ENCODE measurements around the gene COL9A1.

Gene COL9A1

GRCh38 chr6:70252604-70253003 is 50.3 kb downstream of the COL9A1 start:
- Histone ChIP-seq H3K4me1 (no peaks in the 10 kb centered on the region), H3K27ac (no peak overlapping the region), H3K36me3 (no peaks in the 10 kb centered on the region), H3K9me3 (no peaks in the 10 kb centered on the region), H3K27me3 (no peaks in the 10 kb centered on the region), H3K4me3 (no peak overlapping the region)
- DNase-seq: no peak
- intact Hi-C loops (cut with DNase I; ENCODE audit: low total_unique reads): no loop called here
- no peak for TF ChIP-seq CTCF (IDR thresholded peaks at IDR 0.05)

- H3K4me1 ChIP-seq: no peaks in the 10 kb centered on the region
- no peaks in the 10 kb centered on the region for H3K36me3 ChIP-seq
- DNase-seq: no peak
- no peak for TF ChIP-seq CTCF (IDR thresholded peaks at IDR 0.05)
- no peaks in the 10 kb centered on the region for H3K27me3 ChIP-seq
- no peak overlapping the region for H3K27ac ChIP-seq
- no peak overlapping the region for H3K4me3 ChIP-seq
- intact Hi-C loops (cut with DNase I; ENCODE audit: low total_unique reads): no loop called here
- no peaks in the 10 kb centered on the region for H3K9me3 ChIP-seq
Measured at GRCh38 chr6:70246118-70246517, 56.8 kb downstream of the COL9A1 start.

- Histone ChIP-seq H3K4me1 (no peaks in the 10 kb centered on the region), H3K9me3 (no peaks in the 10 kb centered on the region), H3K27ac (no peak overlapping the region), H3K27me3 (no peaks in the 10 kb centered on the region), H3K4me3 (no peak overlapping the region), H3K36me3 (no peaks in the 10 kb centered on the region)
- no peak for DNase-seq
- intact Hi-C loops (cut with DNase I; ENCODE audit: low total_unique reads): no loop called here
- no peak for TF ChIP-seq CTCF (IDR thresholded peaks at IDR 0.05)
Measured at GRCh38 chr6:70241991-70242420, 60.9 kb downstream of the COL9A1 start.

GRCh38 chr6:70241031-70241430 is 61.9 kb downstream of the COL9A1 start:
- intact Hi-C loops (cut with DNase I; ENCODE audit: low total_unique reads): no loop called here
- no peak for DNase-seq
- Histone ChIP-seq H3K36me3 (no peaks in the 10 kb centered on the region), H3K27ac (no peak overlapping the region), H3K9me3 (no peaks in the 10 kb centered on the region), H3K4me3 (no peak overlapping the region), H3K27me3 (no peaks in the 10 kb centered on the region), H3K4me1 (no peaks in the 10 kb centered on the region)
- no peak for TF ChIP-seq CTCF (IDR thresholded peaks at IDR 0.05)

GRCh38 chr6:70236343-70236742 is 66.5 kb downstream of the COL9A1 start:
- intact Hi-C loops (cut with DNase I; ENCODE audit: low total_unique reads): no loop called here
- no peaks in the 10 kb centered on the region for H3K4me1 ChIP-seq
- H3K36me3 ChIP-seq: no peaks in the 10 kb centered on the region
- no peak for TF ChIP-seq CTCF (IDR thresholded peaks at IDR 0.05)
- H3K27ac ChIP-seq: no peak overlapping the region
- H3K9me3 ChIP-seq: no peaks in the 10 kb centered on the region
- H3K27me3 ChIP-seq: no peaks in the 10 kb centered on the region
- DNase-seq: no peak
- no peak overlapping the region for H3K4me3 ChIP-seq

GRCh38 chr6:70234561-70235236 is 68.2 kb downstream of the COL9A1 start:
- Histone ChIP-seq H3K4me1 (no peaks in the 10 kb centered on the region), H3K4me3 (no peak overlapping the region), H3K27ac (no peak overlapping the region), H3K9me3 (no peaks in the 10 kb centered on the region), H3K36me3 (no peaks in the 10 kb centered on the region), H3K27me3 (no peaks in the 10 kb centered on the region)
- intact Hi-C loops (cut with DNase I; ENCODE audit: low total_unique reads): no loop called here
- no peak for TF ChIP-seq CTCF (IDR thresholded peaks at IDR 0.05)
- no peak for DNase-seq

Measured in tibial artery (tissue), 4 donors.